NCI-H69 (cell line): ENCODE measurements around the gene SH3D19.
"Not testable (repeated sequence)": the region's sequence is repeated elsewhere in the genome, so short reads cannot be mapped to it uniquely, and the experiment has no call there.

Source experiments
- DNase-seq: peaks from one replicate; lab custom pipeline; 2025; lab: John Stamatoyannopoulos, UW

Gene SH3D19

DNA sequence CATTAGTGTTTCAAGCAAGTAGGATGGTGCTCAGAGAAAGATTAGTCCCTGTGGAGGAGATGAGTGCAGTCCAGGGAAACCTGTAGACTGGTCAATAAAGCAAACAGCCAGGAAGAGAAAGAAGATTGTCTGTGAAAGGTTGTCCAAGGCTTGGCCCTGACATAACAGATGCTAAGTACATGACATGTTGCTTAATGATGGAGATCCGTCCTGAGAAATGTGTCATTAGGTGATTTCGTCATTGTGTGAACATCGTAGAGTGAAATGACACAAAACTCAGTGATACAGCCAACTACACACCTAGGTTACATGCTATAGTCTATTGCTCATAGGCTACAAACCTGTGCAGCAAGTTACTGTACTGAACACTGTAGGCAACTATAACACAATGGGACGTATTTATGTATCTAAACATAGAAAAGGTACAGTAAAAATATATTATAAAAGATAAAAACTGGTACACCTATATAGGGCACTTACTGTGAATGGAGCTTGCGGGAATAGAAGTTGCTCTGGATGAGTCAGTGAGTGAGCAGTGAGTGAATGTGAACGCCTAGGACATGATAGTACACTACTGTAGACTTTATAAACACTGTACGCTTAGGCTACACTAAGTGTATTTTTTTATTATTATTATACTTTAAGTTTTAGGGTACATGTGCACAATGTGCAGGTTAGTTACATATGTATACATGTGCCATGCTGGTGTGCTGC, 57.4 kb downstream of the SH3D19 start:
- DNase-seq: no peak

GRCh38 chr4:151267104-151267503, 58.3 kb downstream of the SH3D19 start:
- DNase-seq: no peak

DNA sequence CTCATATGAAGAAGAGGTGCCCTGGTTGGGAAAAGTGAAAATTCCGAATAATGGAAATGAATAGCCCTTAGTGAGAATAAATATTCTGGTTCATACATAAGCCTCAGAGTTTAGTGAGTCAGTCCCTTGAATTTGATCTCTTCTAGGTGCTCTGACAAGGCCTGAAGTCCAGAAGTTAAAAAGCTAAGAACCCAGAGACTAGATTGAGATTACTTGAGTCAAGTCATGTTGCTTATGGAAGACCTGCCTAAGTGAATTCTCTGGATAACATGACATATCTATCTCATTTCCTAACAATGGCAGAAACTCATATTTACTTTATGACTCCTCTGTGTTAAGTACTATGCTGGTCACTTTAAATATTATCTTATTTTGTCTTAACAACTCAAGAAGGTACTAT, 58.9 kb downstream of the SH3D19 start:
- DNase-seq: no peak

DNA sequence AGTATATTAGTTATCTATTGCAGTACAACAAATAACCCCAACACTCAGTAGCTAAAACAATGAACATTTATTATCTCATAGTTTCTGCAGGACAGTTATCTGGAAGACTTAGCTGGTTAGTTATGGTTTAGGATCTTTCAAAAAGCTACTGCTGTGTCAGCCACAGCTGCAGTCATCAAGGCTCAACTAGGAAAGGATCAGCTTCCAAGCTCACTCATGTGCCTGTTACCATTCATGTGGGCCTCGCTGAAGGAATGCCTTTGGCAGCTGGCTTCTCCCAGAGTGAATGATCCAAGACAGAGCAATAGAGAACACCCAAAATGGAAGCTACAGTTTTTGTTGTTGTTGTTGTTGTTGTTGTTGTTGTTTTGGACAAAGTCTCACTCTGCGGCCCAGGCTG, 62.0 kb downstream of the SH3D19 start:
- DNase-seq: no peak

- DNase-seq: no peak
These were observed 64.9 kb downstream of the SH3D19 start for GRCh38 chr4:151260526-151260925.

- DNase-seq: no peak
These were observed 65.7 kb downstream of the SH3D19 start for GRCh38 chr4:151259752-151260151.

GRCh38 chr4:151257704-151258103, 67.7 kb downstream of the SH3D19 start:
- DNase-seq: no peak

- DNase-seq: no peak
These were observed 69.3 kb downstream of the SH3D19 start for GRCh38 chr4:151256134-151256533.

DNA sequence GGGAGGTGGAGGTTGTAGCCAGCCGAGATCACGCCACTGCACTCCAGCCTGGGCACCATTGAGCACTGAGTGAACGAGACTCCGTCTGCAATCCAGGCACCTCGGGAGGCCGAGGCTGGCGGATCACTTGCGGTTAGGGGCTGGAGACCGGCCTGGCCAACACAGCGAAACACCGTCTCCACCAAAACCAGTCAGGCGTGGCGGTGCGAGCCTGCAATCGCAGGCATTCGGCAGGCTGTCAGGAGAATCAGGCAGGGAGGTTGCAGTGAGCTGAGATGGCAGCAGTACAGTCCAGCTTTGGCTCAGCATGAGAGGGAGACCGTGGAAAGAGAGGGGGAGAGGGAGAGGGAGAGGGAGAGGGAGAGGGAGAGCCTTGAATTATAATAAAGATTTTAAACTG, 69.7 kb downstream of the SH3D19 start:
- DNase-seq: not testable (repeated sequence)

DNA sequence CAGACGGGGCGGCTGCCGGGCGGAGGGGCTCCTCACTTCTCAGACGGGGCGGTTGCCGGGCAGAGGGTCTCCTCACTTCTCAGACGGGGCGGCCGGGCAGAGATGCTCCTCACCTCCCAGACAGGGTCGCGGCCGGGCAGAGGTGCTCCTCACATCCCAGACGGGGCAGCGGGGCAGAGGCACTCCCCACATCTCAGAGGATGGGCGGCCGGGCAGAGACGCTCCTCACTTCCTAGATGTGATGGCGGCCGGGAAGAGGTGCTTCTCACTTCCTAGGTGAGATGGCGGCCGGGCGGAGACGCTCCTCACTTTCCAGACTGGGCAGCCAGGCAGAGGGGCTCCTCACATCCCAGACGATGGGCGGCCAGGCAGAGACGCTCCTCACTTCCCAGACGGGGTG, 70.2 kb downstream of the SH3D19 start:
- DNase-seq: not testable (repeated sequence)

GRCh38 chr4:151251603-151252304, 73.7 kb downstream of the SH3D19 start:
- peak; percentile 1 for DNase-seq

DNA sequence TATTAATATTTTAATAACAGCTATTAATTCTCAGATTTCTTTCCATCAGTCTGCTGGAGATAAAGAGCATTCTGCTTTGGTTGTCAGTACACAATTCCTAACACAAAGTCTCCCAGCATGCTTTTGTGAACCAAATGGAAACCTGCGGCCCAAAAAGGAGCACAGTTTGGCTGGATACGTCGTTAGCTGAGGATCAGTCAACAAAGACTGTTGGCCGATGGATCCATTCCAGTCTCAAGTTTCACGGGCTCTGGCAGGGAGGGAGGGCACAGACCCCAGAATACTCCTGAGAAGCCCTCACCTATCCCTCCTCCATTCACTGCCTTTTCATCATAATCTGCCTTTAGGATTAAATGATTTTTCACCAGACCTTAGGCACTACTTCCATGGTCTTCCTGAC, 74.7 kb downstream of the SH3D19 start:
- no peak for DNase-seq

DNA sequence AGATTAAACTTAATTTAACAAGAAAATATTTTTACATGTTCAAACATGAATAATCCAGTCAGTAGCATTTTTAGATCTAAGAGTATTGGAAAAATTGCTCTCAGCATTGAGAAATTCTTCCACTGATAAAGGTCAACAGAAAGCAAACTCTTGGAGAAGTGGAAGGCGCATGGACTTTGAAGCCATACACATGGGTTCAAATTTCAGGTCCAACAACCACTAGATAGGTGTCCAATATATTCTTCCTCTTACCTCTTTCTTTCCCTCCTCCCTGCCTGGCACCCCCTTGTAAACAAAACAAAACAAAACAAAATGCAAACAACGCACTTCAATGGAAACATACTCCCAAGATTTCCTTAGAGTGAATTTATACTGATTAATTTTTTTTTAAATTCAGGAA, 76.9 kb downstream of the SH3D19 start:
- DNase-seq: no peak

DNA sequence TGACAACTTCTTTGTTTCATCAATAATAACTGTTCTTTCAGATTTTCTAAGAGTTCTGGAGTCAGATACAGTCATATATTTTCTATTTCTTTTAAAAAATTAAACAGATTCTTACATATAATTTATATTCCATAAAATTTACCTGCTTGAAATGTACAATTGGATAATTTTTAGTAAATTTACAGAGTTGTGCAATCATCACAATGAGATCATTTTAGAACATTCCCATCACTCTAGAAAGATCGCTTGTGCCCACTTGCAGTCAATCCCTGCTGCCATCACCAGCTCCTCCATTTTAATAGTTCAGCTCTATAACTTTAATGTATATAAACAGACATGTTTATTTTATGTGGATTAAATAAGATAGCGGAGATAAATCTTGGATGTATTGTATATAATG, 78.0 kb downstream of the SH3D19 start:
- no peak for DNase-seq

GRCh38 chr4:151246742-151247141, 78.7 kb downstream of the SH3D19 start:
- no peak for DNase-seq

DNA sequence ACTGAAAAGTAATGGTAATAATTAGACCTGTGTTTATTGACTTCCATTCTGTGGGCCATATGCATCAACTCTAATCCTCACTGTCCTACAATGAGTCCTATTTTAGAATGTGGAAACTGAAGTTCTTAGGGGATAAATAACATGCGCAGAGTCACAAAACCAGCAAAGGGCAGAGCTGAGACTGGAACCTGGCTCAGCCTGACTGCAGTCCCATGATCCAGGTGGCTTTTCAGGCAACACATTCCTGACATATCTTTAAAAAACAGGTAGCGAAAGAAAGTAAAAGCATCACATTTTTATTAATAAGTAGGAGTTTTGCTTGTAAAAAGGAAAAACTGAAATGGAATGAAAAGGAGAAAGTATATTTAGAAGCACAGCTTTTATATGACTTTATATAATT, 83.1 kb downstream of the SH3D19 start:
- no peak for DNase-seq

DNA sequence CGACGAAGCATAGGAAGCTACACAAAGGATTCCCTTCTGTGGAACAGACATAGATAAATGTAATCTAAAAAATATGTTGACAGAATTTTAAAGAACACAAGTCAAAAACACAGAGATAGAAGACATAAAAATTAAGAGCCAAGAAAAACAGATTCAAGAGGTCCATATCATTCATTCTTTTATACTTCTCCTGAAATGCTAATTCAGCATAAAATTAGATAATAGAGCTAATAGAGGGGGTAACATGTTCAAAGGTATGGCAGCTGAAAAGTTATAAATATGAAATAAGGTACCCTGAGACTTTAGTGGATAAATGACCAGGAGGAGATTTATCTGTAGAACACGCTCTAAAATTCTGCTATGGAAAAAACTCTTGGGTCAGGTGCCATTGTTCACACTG, 85.8 kb downstream of the SH3D19 start:
- DNase-seq: no peak

GRCh38 chr4:151238477-151238876, 86.9 kb downstream of the SH3D19 start:
- no peak for DNase-seq

- no peak for DNase-seq
These were observed 89.4 kb downstream of the SH3D19 start for GRCh38 chr4:151236036-151236435.

DNA sequence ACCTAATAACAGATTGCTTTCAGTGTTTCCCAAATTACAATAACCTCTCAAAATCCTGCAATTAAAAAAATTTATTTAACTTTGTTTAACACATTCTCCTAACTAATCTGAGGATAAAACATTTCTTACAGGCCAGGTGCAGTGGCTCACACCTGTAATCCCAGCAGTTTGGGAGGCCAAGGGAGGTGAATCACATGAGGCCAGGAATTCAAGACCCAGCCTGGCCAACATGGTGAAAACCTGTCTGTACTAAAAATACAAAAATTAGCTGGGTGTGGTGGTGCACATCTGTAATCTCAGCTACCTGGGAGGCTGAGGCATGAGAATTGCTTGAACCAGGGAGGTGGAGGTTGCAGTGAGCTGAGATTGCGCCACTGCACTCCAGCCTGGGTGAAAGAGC, 90.0 kb downstream of the SH3D19 start:
- DNase-seq: not testable (repeated sequence)

DNA sequence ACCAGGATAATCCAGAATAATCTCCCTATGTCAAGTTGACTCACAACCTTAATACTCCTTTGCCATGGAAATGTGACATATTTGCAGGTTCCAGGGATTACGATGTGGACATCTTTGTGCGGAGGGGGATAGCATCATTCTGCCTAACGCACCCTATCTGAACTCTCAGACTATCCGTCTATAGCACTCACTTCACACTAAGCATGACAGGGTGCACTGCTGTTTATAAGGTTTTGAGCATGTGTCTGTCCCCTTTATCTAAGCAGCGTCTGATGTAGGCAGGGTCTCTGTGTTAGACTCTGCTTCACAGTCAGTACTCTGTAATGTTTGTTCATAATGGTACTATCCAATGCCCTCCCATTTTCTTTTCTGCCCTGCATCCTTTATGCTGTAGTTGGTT, 91.8 kb downstream of the SH3D19 start:
- DNase-seq: no peak

DNA sequence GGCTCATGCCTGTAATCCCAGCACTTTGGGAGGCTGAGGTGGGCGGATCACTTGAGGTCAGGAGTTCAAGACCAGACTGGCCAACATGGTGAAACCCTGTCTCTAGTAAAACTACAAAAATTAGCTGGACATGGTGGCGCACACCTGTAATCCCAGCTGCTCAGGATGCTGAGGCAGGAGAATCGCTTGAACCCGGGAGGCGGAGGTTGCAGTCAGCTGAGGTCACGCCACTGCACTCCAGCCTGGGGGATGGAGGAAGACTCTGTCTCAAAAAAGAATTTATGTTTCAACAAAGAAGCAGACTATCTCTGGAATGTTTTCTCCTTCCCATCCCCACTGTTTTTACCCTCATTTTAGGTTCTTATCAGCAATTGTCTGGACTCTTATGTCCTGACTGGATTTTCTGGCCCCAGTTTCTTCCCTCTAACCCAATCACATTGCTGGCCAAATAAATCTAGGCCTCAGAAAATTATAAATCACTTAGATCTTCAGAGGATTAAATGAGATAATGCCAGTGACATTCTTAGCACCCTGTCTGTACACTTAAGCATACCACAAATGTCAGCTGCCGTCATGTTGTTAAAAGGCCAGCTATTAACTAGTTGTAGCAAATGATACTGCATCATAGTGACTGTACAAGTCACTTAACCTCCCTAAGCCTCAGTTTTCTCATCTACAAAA, 93.3 kb downstream of the SH3D19 start:
- DNase-seq: no peak
